GM19455 (cell line): ENCODE measurements around the gene ASPHD1.
"Not testable (repeated sequence)": the region's sequence is repeated elsewhere in the genome, so short reads cannot be mapped to it uniquely, and the experiment has no call there.

Source experiments
- ATAC-seq: cut with Tn5 transposase; IDR thresholded peaks from one replicate; pipeline ENCODE4 v1.9.1; 2021; ENCODE audit not compliant: unreplicated experiment

The ASPHD1 gene

GRCh38 chr16:29906520-29907244 lies 6.4 kb downstream of the ASPHD1 start:
- no peak for ATAC-seq

GRCh38 chr16:29907973-29908372 lies 7.7 kb downstream of the ASPHD1 start:
- no peak for ATAC-seq

- ATAC-seq = no peak
Measured at GRCh38 chr16:29908719-29909220, 8.5 kb downstream of the ASPHD1 start.

GRCh38 chr16:29909391-29909790 lies 9.1 kb downstream of the ASPHD1 start:
- ATAC-seq = no peak

- not testable (repeated sequence) for ATAC-seq
Measured at GRCh38 chr16:29909851-29910250, 9.6 kb downstream of the ASPHD1 start.

- no peak for ATAC-seq
Measured at GRCh38 chr16:29910819-29911675, 10.8 kb downstream of the ASPHD1 start.

GRCh38 chr16:29911676-29912010 lies 11.4 kb downstream of the ASPHD1 start:
- no peak for ATAC-seq

GRCh38 chr16:29912087-29912486 lies 11.8 kb downstream of the ASPHD1 start:
- ATAC-seq = no peak

GRCh38 chr16:29913514-29913913 lies 13.2 kb downstream of the ASPHD1 start:
- no peak for ATAC-seq

- ATAC-seq = no peak
Measured at GRCh38 chr16:29915590-29916247, 15.4 kb downstream of the ASPHD1 start.

- no peak for ATAC-seq
Measured at GRCh38 chr16:29916979-29917378, 16.7 kb downstream of the ASPHD1 start.

- no peak for ATAC-seq
Measured at GRCh38 chr16:29920288-29921033, 20.2 kb downstream of the ASPHD1 start.

- ATAC-seq = no peak
Measured at GRCh38 chr16:29921034-29921385, 20.7 kb downstream of the ASPHD1 start.

- no peak for ATAC-seq
Measured at GRCh38 chr16:29922326-29922725, 22.0 kb downstream of the ASPHD1 start.

GRCh38 chr16:29922986-29923501 lies 22.8 kb downstream of the ASPHD1 start:
- ATAC-seq = no peak

GRCh38 chr16:29925105-29925756 lies 24.9 kb downstream of the ASPHD1 start:
- no peak for ATAC-seq

- peak; percentile 90 for ATAC-seq
Measured at GRCh38 chr16:29925781-29926710, 25.8 kb downstream of the ASPHD1 start, which contains the start of gene KCTD13. Gene KCTD13, minus strand, starts transcription at chr16:29926226. Its CDS starts 193 bp downstream, at chr16:29926033.

GRCh38 chr16:29926711-29927052 lies 26.4 kb downstream of the ASPHD1 start:
- ATAC-seq = no peak
